HEK293T (cell line): ENCODE results near the gene PRSS27.

Source experiments
- HDGF ChIP-seq: fragments of 450-650 bp; IDR thresholded peaks from 2 replicates; pipeline ENCODE4 v1.6.1; 2017; ENCODE audit warnings: antibody characterized with exemption, borderline replicate concordance
- TARDBP ChIP-seq: fragments of 450-650 bp; IDR thresholded peaks from 2 replicates; pipeline ENCODE4 v1.6.1; 2016
- TF ChIP-seq, protein P1 (sequence below): fragments of 450-650 bp; IDR thresholded peaks from 2 replicates; pipeline ENCODE4 v1.6.1; 2016

DNA sequence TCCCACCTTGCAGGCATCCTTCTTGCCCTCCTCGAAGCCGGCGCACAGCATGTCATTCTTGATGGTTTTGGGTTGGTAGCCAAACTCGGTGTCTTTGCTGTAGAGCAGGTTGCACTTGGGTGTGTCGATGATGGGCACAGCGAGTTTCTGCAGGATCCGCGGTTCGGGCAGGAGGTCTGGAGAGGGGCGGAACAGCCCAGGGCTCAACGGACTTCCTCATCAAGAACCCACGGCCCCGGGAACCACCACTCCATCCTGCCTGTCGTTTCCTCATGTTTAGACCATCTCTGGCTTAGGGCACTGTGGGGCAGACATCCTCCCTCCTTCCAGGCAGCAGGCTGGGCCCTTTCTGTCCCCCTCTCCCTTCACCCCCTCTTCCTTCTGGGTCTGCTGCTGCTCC, 6.5 kb downstream of the PRSS27 start:
- TF ChIP-seq HDGF: no peak
- TF ChIP-seq, protein P1, sequence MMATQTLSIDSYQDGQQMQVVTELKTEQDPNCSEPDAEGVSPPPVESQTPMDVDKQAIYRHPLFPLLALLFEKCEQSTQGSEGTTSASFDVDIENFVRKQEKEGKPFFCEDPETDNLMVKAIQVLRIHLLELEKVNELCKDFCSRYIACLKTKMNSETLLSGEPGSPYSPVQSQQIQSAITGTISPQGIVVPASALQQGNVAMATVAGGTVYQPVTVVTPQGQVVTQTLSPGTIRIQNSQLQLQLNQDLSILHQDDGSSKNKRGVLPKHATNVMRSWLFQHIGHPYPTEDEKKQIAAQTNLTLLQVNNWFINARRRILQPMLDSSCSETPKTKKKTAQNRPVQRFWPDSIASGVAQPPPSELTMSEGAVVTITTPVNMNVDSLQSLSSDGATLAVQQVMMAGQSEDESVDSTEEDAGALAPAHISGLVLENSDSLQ: no peak
- TF ChIP-seq TARDBP: no peak
